CD4-positive, alpha-beta T cell treated with Interleukin-4 for 1 hour (primary cell): ENCODE measurements around the gene OR6C2.
"Not testable (repeated sequence)": the region's sequence is repeated elsewhere in the genome, so short reads cannot be mapped to it uniquely, and the experiment has no call there.

Source experiments
- DNase-seq, 2 donors: peaks; one replicate each; pipeline ENCODE4 v3.0.0-alpha.2; 2020 to 2022

OR6C2 gene

GRCh38 chr12:55443776-55444175 is at the start of gene OR6C2:
OR6C2 (plus strand) TSS chr12:55444076; CDS start chr12:55452214, 8,138 bp downstream.
- DNase-seq, result no peak

- no peak for DNase-seq
These were observed 47.5 kb upstream of the OR6C2 start for GRCh38 chr12:55396326-55396725.

- no peak for DNase-seq
These were observed 43.6 kb upstream of the OR6C2 start, which contains the start of gene OR6C65 for GRCh38 chr12:55400229-55400628. OR6C65 (plus strand) TSS chr12:55400529; CDS start chr12:55400529, 0 bp downstream.

- DNase-seq, result no peak
These were observed 36.0 kb upstream of the OR6C2 start for GRCh38 chr12:55407866-55408265.

- not testable (repeated sequence) for DNase-seq
These were observed 34.7 kb upstream of the OR6C2 start for GRCh38 chr12:55409133-55409532.

GRCh38 chr12:55412138-55412537 is 31.7 kb upstream of the OR6C2 start:
- not testable (repeated sequence) for DNase-seq

- not testable (repeated sequence) for DNase-seq
These were observed 30.1 kb upstream of the OR6C2 start for GRCh38 chr12:55413498-55414388.

- not testable (repeated sequence) for DNase-seq
These were observed 29.5 kb upstream of the OR6C2 start for GRCh38 chr12:55414396-55414823.

- DNase-seq, result not testable (repeated sequence)
These were observed 29.0 kb upstream of the OR6C2 start for GRCh38 chr12:55414889-55415288.

GRCh38 chr12:55416961-55417360 is 26.9 kb upstream of the OR6C2 start:
- no peak for DNase-seq

GRCh38 chr12:55420307-55420962 is 23.4 kb upstream of the OR6C2 start:
- no peak for DNase-seq

- no peak for DNase-seq
These were observed 17.9 kb upstream of the OR6C2 start, which contains the start of gene OR6C76 for GRCh38 chr12:55425954-55426353. OR6C76 (plus strand) TSS chr12:55426254; CDS start chr12:55426254, 0 bp downstream.

GRCh38 chr12:55428331-55429243 is 15.3 kb upstream of the OR6C2 start:
- no peak for DNase-seq

- not testable (repeated sequence) for DNase-seq
These were observed 2.6 kb upstream of the OR6C2 start for GRCh38 chr12:55441233-55441632.

GRCh38 chr12:55445357-55445756 is 1.5 kb downstream of the OR6C2 start:
- DNase-seq, result no peak

- no peak for DNase-seq
These were observed 2.5 kb downstream of the OR6C2 start for GRCh38 chr12:55446326-55446725.

GRCh38 chr12:55448825-55449224 is 4.9 kb downstream of the OR6C2 start:
- DNase-seq, result no peak

GRCh38 chr12:55464926-55465325 is 21.1 kb downstream of the OR6C2 start:
- not testable (repeated sequence) for DNase-seq

- DNase-seq, result no peak
These were observed 24.0 kb downstream of the OR6C2 start for GRCh38 chr12:55467836-55468235.

- no peak for DNase-seq
These were observed 25.4 kb downstream of the OR6C2 start for GRCh38 chr12:55469291-55469690.

GRCh38 chr12:55470088-55470829 is 26.4 kb downstream of the OR6C2 start, which contains the start of gene OR6C70:
OR6C70 (minus strand) TSS chr12:55470138; CDS start chr12:55470138, 0 bp downstream.
- no peak for DNase-seq

- DNase-seq, result no peak
These were observed 28.4 kb downstream of the OR6C2 start for GRCh38 chr12:55472264-55472663.
